ENCODE data around the gene ARHGEF7.

GRCh38 chr13:111110054-111110453 lies 5.1 kb upstream of the ARHGEF7 start:
- TF ChIP-seq GATA2 (IDR thresholded peaks at IDR 0.05; ENCODE audit: low read depth, low read length): no peak
- no peak for TF ChIP-seq GATA3 (IDR thresholded peaks at IDR 0.05; ENCODE audit: low read depth, low read length)

Measured in SH-SY5Y (cell line).